Activated CD8-positive, alpha-beta T cell treated with anti-CD3 and anti-CD28 coated beads for 36 hours (primary cell): ENCODE data around the gene ARVCF. TPM values are rescaled to one million over a fixed set of nuclear protein-coding genes. Genes with fewer than 3 reads are reported as not detected.

Experiments
- ATAC-seq: fragments of 200-7000 bp; cut with Tn5 transposase; one replicate; pipeline ENCODE4 v1.10.0; 2021; ENCODE audit warnings: mild to moderate bottlenecking, moderate library complexity
- CTCF ChIA-PET: fragments of 350-600 bp; sonication (Branson Sonifier 250); formaldehyde crosslinking; loops from one replicate; lab custom pipeline; 2021; ENCODE audit warnings: antibody characterized with exemption; lab: Charles Lee
- POLR2A ChIA-PET: fragments of 350-600 bp; sonication (Branson Sonifier 250); formaldehyde crosslinking; loops from one replicate; lab custom pipeline; 2021; ENCODE audit warnings: antibody characterized with exemption; lab: Charles Lee
- DNase-seq: peaks from one replicate; pipeline ENCODE4 v3.0.0-alpha.2; 2020
- H3K27ac Mint-ChIP-seq: one replicate; pipeline ENCODE4 v1.8.0; 2021; ENCODE audit warnings: mild to moderate bottlenecking, mixed read lengths
- H3K27me3 Mint-ChIP-seq: one replicate; pipeline ENCODE4 v1.8.0; 2021; ENCODE audit warnings: mixed read lengths
- H3K36me3 Mint-ChIP-seq: one replicate; pipeline ENCODE4 v1.8.0; 2021; ENCODE audit warnings: low read depth, mixed read lengths
- H3K4me1 Mint-ChIP-seq: one replicate; pipeline ENCODE4 v1.8.0; 2021; ENCODE audit warnings: low read depth, mixed read lengths
- H3K4me3 Mint-ChIP-seq: one replicate; pipeline ENCODE4 v1.8.0; 2021; ENCODE audit warnings: mild to moderate bottlenecking, moderate library complexity, mixed read lengths
- H3K9me3 Mint-ChIP-seq: one replicate; pipeline ENCODE4 v1.8.0; 2021; ENCODE audit warnings: mixed read lengths
- intact Hi-C: fragments of 100-400 bp; cut with micrococcal nuclease; formaldehyde crosslinking; loops from one replicate; pipeline ENCODE4 v1.10.0; 2022
- total RNA-seq, 2 experiments: library from RNA; stranded (reverse); gene quantifications; one replicate each; pipeline ENCODE4 v1.2.3, GENCODE V29; 2021
- TF ChIP-seq, protein P1 (sequence below): fragments of 200-600 bp; IDR thresholded peaks from one replicate; pipeline ENCODE4 v1.8.0; 2022; ENCODE audit warnings: antibody characterized with exemption, mild to moderate bottlenecking

ARVCF gene
- total RNA-seq, 2 experiments from 2014 or later: 1.2 to 1.9 TPM

DNA sequence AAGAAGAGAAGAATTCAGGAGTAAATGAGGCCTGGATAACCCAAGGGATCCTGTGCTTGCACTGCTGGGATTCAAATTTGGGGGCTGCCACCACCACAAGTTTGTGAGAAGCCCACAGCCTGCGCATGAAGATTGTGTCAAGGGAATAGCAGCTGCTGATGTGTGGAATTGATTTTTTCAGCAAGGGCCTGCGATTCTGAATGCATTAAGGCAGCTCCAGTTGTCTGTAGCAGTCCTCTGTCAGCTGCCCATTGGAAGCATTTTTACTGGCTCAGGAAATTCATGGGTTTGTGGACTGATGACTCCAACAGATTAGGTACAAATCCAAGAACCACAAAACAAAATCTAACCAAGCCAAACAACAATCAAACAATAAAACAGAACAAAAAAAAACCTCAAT is 14.0 kb downstream of the ARVCF start:
- H3K4me3 Mint-ChIP-seq: no peak overlapping the region
- no peaks in the 10 kb centered on the region for H3K4me1 Mint-ChIP-seq
- H3K27ac Mint-ChIP-seq: no peak overlapping the region
- DNase-seq (no peak), ATAC-seq (no peak)
- intact Hi-C loops: no loop called here
- TF ChIP-seq, protein P1, sequence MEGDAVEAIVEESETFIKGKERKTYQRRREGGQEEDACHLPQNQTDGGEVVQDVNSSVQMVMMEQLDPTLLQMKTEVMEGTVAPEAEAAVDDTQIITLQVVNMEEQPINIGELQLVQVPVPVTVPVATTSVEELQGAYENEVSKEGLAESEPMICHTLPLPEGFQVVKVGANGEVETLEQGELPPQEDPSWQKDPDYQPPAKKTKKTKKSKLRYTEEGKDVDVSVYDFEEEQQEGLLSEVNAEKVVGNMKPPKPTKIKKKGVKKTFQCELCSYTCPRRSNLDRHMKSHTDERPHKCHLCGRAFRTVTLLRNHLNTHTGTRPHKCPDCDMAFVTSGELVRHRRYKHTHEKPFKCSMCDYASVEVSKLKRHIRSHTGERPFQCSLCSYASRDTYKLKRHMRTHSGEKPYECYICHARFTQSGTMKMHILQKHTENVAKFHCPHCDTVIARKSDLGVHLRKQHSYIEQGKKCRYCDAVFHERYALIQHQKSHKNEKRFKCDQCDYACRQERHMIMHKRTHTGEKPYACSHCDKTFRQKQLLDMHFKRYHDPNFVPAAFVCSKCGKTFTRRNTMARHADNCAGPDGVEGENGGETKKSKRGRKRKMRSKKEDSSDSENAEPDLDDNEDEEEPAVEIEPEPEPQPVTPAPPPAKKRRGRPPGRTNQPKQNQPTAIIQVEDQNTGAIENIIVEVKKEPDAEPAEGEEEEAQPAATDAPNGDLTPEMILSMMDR: no peak
- H3K27me3 Mint-ChIP-seq: no peaks in the 10 kb centered on the region
- CTCF ChIA-PET: interaction anchor here (2.0 kb wide), 1 partner anchor 11 kb away, joined by 11 read pairs; no protein-coding TSS in a partner anchor
- H3K9me3 Mint-ChIP-seq: peaks cover 9% of the 10 kb centered on the region
- no peaks in the 10 kb centered on the region for H3K36me3 Mint-ChIP-seq
- POLR2A ChIA-PET: interaction anchor here (1.0 kb wide), 1 partner anchor 32 kb away, joined by 3 read pairs; no protein-coding TSS in a partner anchor

DNA sequence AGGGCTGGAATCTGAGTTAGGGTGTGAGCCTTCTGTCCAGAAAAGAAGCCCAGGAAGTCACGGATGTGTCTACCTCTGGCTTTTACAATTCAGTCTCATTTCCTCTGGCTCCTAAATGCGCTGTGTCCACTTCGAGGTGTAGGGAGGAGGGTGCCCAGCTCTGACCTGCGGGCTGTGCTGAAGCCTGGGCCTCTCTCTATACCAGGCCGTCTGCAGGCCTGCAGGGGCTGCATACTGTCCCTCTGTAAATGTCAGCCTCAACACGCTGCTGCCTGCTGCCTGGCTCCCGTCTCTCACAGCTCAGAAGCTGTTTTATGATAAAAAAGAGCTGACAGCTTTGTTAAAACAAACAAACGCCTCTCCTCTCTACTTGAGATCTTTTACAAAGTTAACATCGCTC is 14.5 kb downstream of the ARVCF start:
- ChIA-PET CTCF (interaction anchor here (1.1 kb wide), 1 partner anchor 272 kb away, joined by 3 read pairs; no protein-coding TSS in a partner anchor), POLR2A (no interaction called here)
- TF ChIP-seq, protein P1: no peak
- Mint-ChIP-seq H3K36me3 (no peaks in the 10 kb centered on the region), H3K9me3 (peaks cover 9% of the 10 kb centered on the region), H3K4me3 (no peak overlapping the region), H3K4me1 (no peaks in the 10 kb centered on the region), H3K27me3 (no peaks in the 10 kb centered on the region), H3K27ac (no peak overlapping the region)
- intact Hi-C loops: no loop called here
- DNase-seq: no peak
- no peak for ATAC-seq

GRCh38 chr22:20001082-20001638 is 15.5 kb downstream of the ARVCF start:
- intact Hi-C loops: no loop called here
- no peaks in the 10 kb centered on the region for H3K36me3 Mint-ChIP-seq
- DNase-seq (no peak), ATAC-seq (no peak)
- no peaks in the 10 kb centered on the region for H3K4me1 Mint-ChIP-seq
- POLR2A ChIA-PET: no interaction called here
- H3K4me3 Mint-ChIP-seq: no peak overlapping the region
- CTCF ChIA-PET: interaction anchor here (1.1 kb wide), 1 partner anchor 271 kb away, joined by 3 read pairs; no protein-coding TSS in a partner anchor
- TF ChIP-seq, protein P1: no peak
- no peaks in the 10 kb centered on the region for H3K27me3 Mint-ChIP-seq
- H3K27ac Mint-ChIP-seq: no peak overlapping the region
- H3K9me3 Mint-ChIP-seq: peaks cover 9% of the 10 kb centered on the region

GRCh38 chr22:20000246-20001081 is 16.2 kb downstream of the ARVCF start:
- H3K27ac Mint-ChIP-seq: no peak overlapping the region
- H3K9me3 Mint-ChIP-seq: peaks cover 9% of the 10 kb centered on the region
- POLR2A ChIA-PET: no interaction called here
- CTCF ChIA-PET: no interaction called here
- DNase-seq (no peak), ATAC-seq (no peak)
- H3K27me3 Mint-ChIP-seq: no peaks in the 10 kb centered on the region
- H3K4me1 Mint-ChIP-seq: no peaks in the 10 kb centered on the region
- intact Hi-C loops: no loop called here
- no peak overlapping the region for H3K4me3 Mint-ChIP-seq
- TF ChIP-seq, protein P1: no peak
- no peaks in the 10 kb centered on the region for H3K36me3 Mint-ChIP-seq
